GM12878 (cell line): ENCODE results near the gene KCTD2. TPM values are rescaled to one million over a fixed set of nuclear protein-coding genes. Genes with fewer than 3 reads are reported as not detected.
A peak's percentile ranks its signal among the peaks of the same experiment; 100 is the strongest.

ENCODE experiments used
- ATAC-seq: fragments of 200-7000 bp; cut with Tn5 transposase; 3 replicates; pipeline ENCODE4 v1.9.1; 2020; ENCODE audit warnings: mild to moderate bottlenecking, moderate library complexity
- BruUV-seq: library from RNA; stranded (reverse); fragments of 400-500 nt; replicated peaks from 2 replicates; lab custom pipeline; 2021; lab: Mats Ljungman, UMichigan
- CTCF ChIA-PET: fragments of 300-600 bp; sonication (Branson Sonifier 250); formaldehyde crosslinking; extraction: SDS; loops from one replicate; lab custom pipeline; 2021; ENCODE audit warnings: inconsistent platforms; lab: Yijun Ruan, JAX
- POLR2A ChIA-PET: fragments of 350-600 bp; formaldehyde crosslinking; extraction: SDS; loops from one replicate; lab custom pipeline; 2021; ENCODE audit warnings: inconsistent platforms; lab: Charles Lee
- RAD21 ChIA-PET: fragments of 300-600 bp; sonication (Branson Sonifier 250); formaldehyde crosslinking; loops from one replicate; lab custom pipeline; 2023; ENCODE audit warnings: antibody characterized with exemption; ENCODE audit not compliant: unreplicated experiment; lab: Charles Lee
- SMC1A ChIA-PET: fragments of 300-600 bp; sonication (Branson Sonifier 250); formaldehyde crosslinking; loops from one replicate; lab custom pipeline; 2023; ENCODE audit not compliant: unreplicated experiment, uncharacterized antibody; lab: Charles Lee
- DNase-seq: peaks from one replicate; pipeline ENCODE4 v3.0.0-alpha.2; 2011; ENCODE audit warnings: low read depth, low spot score
- FAIRE-seq: peaks from 3 replicates; lab custom pipeline; 2011; peaks lifted over from hg19 to GRCh38; lab: Jason Lieb, UNC
- H2AFZ ChIP-seq: 2 replicates; pipeline ENCODE4 v1.6.0; 2011; ENCODE audit warnings: low read depth, low read length, control low read depth; ENCODE audit not compliant: control insufficient read depth
- H3K27ac ChIP-seq: 2 replicates; pipeline ENCODE4 v1.5.1; 2011; ENCODE audit warnings: control low read depth; ENCODE audit not compliant: control insufficient read depth, insufficient read depth
- H3K27me3 ChIP-seq, 2 experiments: replicated peaks in 1 of 2; 2 replicates each; pipeline versions ENCODE4 v1.6.0 to v1.6.1; 2011; ENCODE audit warnings: low read length in 1 of 2; ENCODE audit not compliant: control insufficient read depth in 2 of 2, insufficient read depth in 2 of 2
- H3K36me3 ChIP-seq, 2 experiments: 2 replicates each; pipeline ENCODE4 v1.5.1; 2011; ENCODE audit warnings: low read length in 1 of 2; ENCODE audit not compliant: control insufficient read depth in 2 of 2, insufficient read depth in 2 of 2
- H3K4me1 ChIP-seq: 2 replicates; pipeline ENCODE4 v1.6.1; 2011; ENCODE audit warnings: mild to moderate bottlenecking, low read length, moderate library complexity, mixed read lengths; ENCODE audit not compliant: control insufficient read depth, insufficient read depth
- H3K4me2 ChIP-seq: 2 replicates; pipeline ENCODE4 v1.6.0; 2011; ENCODE audit warnings: control low read depth; ENCODE audit not compliant: control insufficient read depth, insufficient read depth
- H3K4me3 ChIP-seq: fragments of 200-600 bp; sonication (generic); 2 replicates; pipeline ENCODE4 v1.5.1; 2016
- H3K79me2 ChIP-seq: 2 replicates; pipeline ENCODE4 v1.6.0; 2011; ENCODE audit warnings: low read length; ENCODE audit not compliant: control insufficient read depth, insufficient read depth
- H3K9ac ChIP-seq: 2 replicates; pipeline ENCODE4 v1.8.0; 2011; ENCODE audit warnings: low read length, control low read depth, mixed read lengths; ENCODE audit not compliant: control insufficient read depth, insufficient read depth
- H3K9me3 ChIP-seq: replicated peaks from 3 replicates; pipeline ENCODE4 v1.5.1; 2011; ENCODE audit warnings: mild to moderate bottlenecking, low read length; ENCODE audit not compliant: control insufficient read depth, insufficient read depth
- H4K20me1 ChIP-seq: 2 replicates; pipeline ENCODE4 v1.6.0; 2011; ENCODE audit not compliant: control insufficient read depth, insufficient read depth
- BCL3 ChIP-seq: IDR thresholded peaks from 2 replicates; pipeline ENCODE4 v1.6.1; 2011; ENCODE audit warnings: borderline replicate concordance, low read depth, mild to moderate bottlenecking, moderate library complexity, low read length; ENCODE audit not compliant: insufficient read depth, poor library complexity, severe bottlenecking
- CHD1 ChIP-seq: IDR thresholded peaks from 2 replicates; pipeline ENCODE4 v1.6.1; 2012; ENCODE audit warnings: low read depth, low read length, improper control_type of control experiment
- FOS ChIP-seq: IDR thresholded peaks from 3 replicates; pipeline ENCODE4 v1.6.1; 2011; ENCODE audit warnings: borderline replicate concordance; ENCODE audit not compliant: insufficient read length; ENCODE audit errors: extremely low read depth
- IKZF1 ChIP-seq: fragments of 450-650 bp; conservative IDR thresholded peaks from 2 replicates; pipeline ENCODE4 v1.6.1; 2017; ENCODE audit warnings: antibody characterized with exemption, mild to moderate bottlenecking
- IRF4 ChIP-seq: IDR thresholded peaks from 2 replicates; pipeline ENCODE4 v1.6.1; 2011; ENCODE audit warnings: low read depth, low read length
- JUNB ChIP-seq: IDR thresholded peaks from 2 replicates; pipeline ENCODE4 v1.6.1; 2016; ENCODE audit warnings: antibody characterized with exemption, mild to moderate bottlenecking
- MXI1 ChIP-seq: fragments of 150-350 bp; IDR thresholded peaks from 2 replicates; pipeline ENCODE4 v1.6.1; 2011; ENCODE audit warnings: low read depth, mild to moderate bottlenecking, inconsistent platforms, low read length, improper control_type of control experiment
- PAX5 ChIP-seq: IDR thresholded peaks from 2 replicates; pipeline ENCODE4 v1.6.1; 2011; ENCODE audit warnings: low read depth, low read length, borderline replicate concordance
- SUZ12 ChIP-seq: fragments of 200-600 bp; sonication (generic); IDR thresholded peaks from one replicate; pipeline ENCODE4 v1.6.1; 2018; ENCODE audit warnings: antibody characterized with exemption, mild to moderate bottlenecking; ENCODE audit not compliant: unreplicated experiment
- WGBS: methylation state at CpG from one replicate; pipeline ENCODE4 v1.1.6; 2016; ENCODE audit warnings: low lambda C conversion rate; ENCODE audit not compliant: insufficient replicate concordance, insufficient coverage; ENCODE audit errors: missing lambda C conversion rate; 5-methylcytosine and 5-hydroxymethylcytosine counted together
- in situ Hi-C: fragments of 300-500 bp; cut with MboI; formaldehyde crosslinking; loops from 9 replicates; pipeline ENCODE4 v1.14.3; 2018; ENCODE audit warnings: mixed read lengths
- intact Hi-C: fragments of 100-400 bp; cut with micrococcal nuclease; formaldehyde crosslinking; loops from one replicate; pipeline ENCODE4 v1.14.2; 2022; ENCODE audit not compliant: unreplicated experiment
- polyA plus RNA-seq, 11 experiments: library from polyadenylated mRNA; depleted of rRNA in 4 of 11; unstranded in 6 of 11; stranded (reverse) in 5 of 11; fragments of >200 nt; fragmentation: Nextera tagmentation in 4 of 11; fragmentation: Illumina TruSeq in 1 of 11; extraction: Ambion mirVana in 4 of 11; extraction: Trizol in 1 of 11; gene quantifications; 1 replicate in 1 of 11; 2 replicates in 10 of 11; pipeline versions ENCODE4 v1.2.1 to v1.2.3, GENCODE V29; 2011 to 2016; ENCODE audit warnings: inconsistent platforms in 2 of 11, missing spikeins in 2 of 11, low read depth in 1 of 11
- total RNA-seq, 4 experiments: library from RNA; depleted of rRNA in 3 of 4; stranded (reverse); fragments of >200 nt in 3 of 4; fragmentation: Illumina TruSeq in 1 of 4; extraction: Trizol in 1 of 4; gene quantifications; 2 replicates each; pipeline versions ENCODE4 v1.2.1 to v1.2.3, GENCODE V29; 2013 to 2021

The KCTD2 gene
- total and polyA plus RNA-seq, 10 of the 15 experiments (the other 5 are each of a cell fraction or from before 2014, with no cell fraction given), result 1.5 to 27.5 (median 13.7) TPM

DNA sequence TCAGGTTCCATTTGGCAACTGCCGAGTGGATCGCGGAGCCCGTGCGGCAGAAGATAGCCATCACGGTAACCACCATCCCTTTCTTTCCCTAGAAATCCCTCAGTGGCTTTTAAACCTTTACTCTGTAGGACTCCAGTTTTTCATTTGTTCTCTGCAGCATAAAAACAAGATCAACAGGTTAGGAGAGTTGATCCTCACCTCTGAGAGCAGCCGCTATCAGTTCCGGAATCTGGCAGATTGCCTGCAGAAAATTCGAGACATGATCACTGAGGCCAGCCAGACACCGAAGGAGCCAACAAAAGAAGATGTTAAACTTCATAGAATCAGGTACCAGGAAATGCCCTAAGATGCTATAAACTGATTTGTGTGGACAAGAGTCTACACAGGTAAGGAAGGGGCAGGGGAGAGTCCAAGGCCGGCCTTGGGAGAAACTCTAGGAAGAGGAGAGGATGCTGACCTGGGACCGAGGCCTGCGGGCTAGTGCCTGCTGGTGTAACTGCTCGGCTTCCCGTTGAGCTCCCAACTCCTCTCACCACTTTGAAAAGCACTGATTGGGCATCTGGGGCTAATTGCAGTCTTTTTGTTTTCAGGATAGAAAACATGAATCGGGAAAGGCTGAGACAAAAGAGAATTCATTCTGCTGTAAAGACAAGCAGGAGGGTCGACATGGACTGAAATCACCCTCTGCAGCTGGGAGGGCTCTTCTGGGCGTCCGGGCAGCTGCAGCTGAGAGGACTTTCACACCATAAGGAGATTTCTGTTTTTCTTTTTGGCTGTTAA lies 26.5 kb upstream of the KCTD2 start:
- RAD21 ChIA-PET, result no interaction called here
- H3K79me2 ChIP-seq, result no peaks in the 10 kb centered on the region
- POLR2A ChIA-PET, result no interaction called here
- no peaks in the 10 kb centered on the region for H3K4me1 ChIP-seq
- no peaks in the 10 kb centered on the region for H4K20me1 ChIP-seq
- peaks cover 6 to 9% of the 10 kb centered on the region in 2 experiments; a peak in 3 of 4 replicates for H3K36me3 ChIP-seq
- no peak overlapping the region for H3K4me2 ChIP-seq
- FAIRE-seq (no peak), ATAC-seq (no peak), DNase-seq (no peak)
- H3K4me3 ChIP-seq, result no peak overlapping the region
- intact Hi-C loops (no loop called here), in situ Hi-C loops (no loop called here)
- no peaks in the 10 kb centered on the region for H3K27me3 ChIP-seq
- H3K27ac ChIP-seq, result no peak overlapping the region
- CTCF ChIA-PET, result no interaction called here
- TF ChIP-seq MXI1 (no peak), IRF4 (no peak), SUZ12 (no peak), IKZF1 (no peak), BCL3 (no peak), FOS (no peak), JUNB (no peak), PAX5 (no peak), CHD1 (no peak)
- SMC1A ChIA-PET, result no interaction called here
- H3K9me3 ChIP-seq, result no peaks in the 10 kb centered on the region
- TSS peak; percentile 61 for BruUV-seq
- 98% methylated on average over 19 of the region's 19 CpGs for WGBS
- no peak overlapping the region for H3K9ac ChIP-seq
- H2AFZ ChIP-seq, result no peak overlapping the region
